GM21717 (cell line): ENCODE data around the gene PLPP3.

Experiments used
- ATAC-seq: cut with Tn5 transposase; IDR thresholded peaks from one replicate; pipeline ENCODE4 v1.9.1; 2021; ENCODE audit warnings: mild to moderate bottlenecking, moderate library complexity; ENCODE audit not compliant: unreplicated experiment

The PLPP3 gene

GRCh38 chr1:56576880-56577405, 2.4 kb downstream of the PLPP3 start:
- ATAC-seq, result no peak

- no peak for ATAC-seq
Measured at GRCh38 chr1:56575865-56576264, 3.5 kb downstream of the PLPP3 start.

GRCh38 chr1:56574794-56575193, 4.6 kb downstream of the PLPP3 start:
- ATAC-seq, result no peak

GRCh38 chr1:56573311-56573710, 6.1 kb downstream of the PLPP3 start:
- ATAC-seq, result no peak

GRCh38 chr1:56572334-56573050, 6.9 kb downstream of the PLPP3 start:
- ATAC-seq, result no peak

GRCh38 chr1:56571448-56571847, 7.9 kb downstream of the PLPP3 start:
- no peak for ATAC-seq

- ATAC-seq, result no peak
Measured at GRCh38 chr1:56570924-56571372, 8.4 kb downstream of the PLPP3 start.

- no peak for ATAC-seq
Measured at GRCh38 chr1:56569661-56570060, 9.7 kb downstream of the PLPP3 start.

- no peak for ATAC-seq
Measured at GRCh38 chr1:56566994-56567393, 12.4 kb downstream of the PLPP3 start.

- ATAC-seq, result no peak
Measured at GRCh38 chr1:56566061-56566744, 13.2 kb downstream of the PLPP3 start.

GRCh38 chr1:56564615-56565014, 14.7 kb downstream of the PLPP3 start:
- ATAC-seq, result no peak

GRCh38 chr1:56563568-56563967, 15.8 kb downstream of the PLPP3 start:
- ATAC-seq, result no peak

GRCh38 chr1:56562891-56563452, 16.4 kb downstream of the PLPP3 start:
- ATAC-seq, result no peak

- ATAC-seq, result no peak
Measured at GRCh38 chr1:56561227-56562019, 17.9 kb downstream of the PLPP3 start.

GRCh38 chr1:56557746-56558145, 21.6 kb downstream of the PLPP3 start:
- no peak for ATAC-seq

- no peak for ATAC-seq
Measured at GRCh38 chr1:56555448-56555847, 23.9 kb downstream of the PLPP3 start.

- no peak for ATAC-seq
Measured at GRCh38 chr1:56553046-56553445, 26.3 kb downstream of the PLPP3 start.

- no peak for ATAC-seq
Measured at GRCh38 chr1:56552349-56552748, 27.0 kb downstream of the PLPP3 start.

- ATAC-seq, result no peak
Measured at GRCh38 chr1:56551691-56552090, 27.7 kb downstream of the PLPP3 start.

- ATAC-seq, result no peak
Measured at GRCh38 chr1:56550859-56551188, 28.5 kb downstream of the PLPP3 start.

GRCh38 chr1:56550138-56550858, 29.1 kb downstream of the PLPP3 start:
- ATAC-seq, result no peak
